HAP-1 (cell line): ENCODE results near the gene SIRT7.
"Not testable (repeated sequence)": the region's sequence is repeated elsewhere in the genome, so short reads cannot be mapped to it uniquely, and the experiment has no call there.

Experiments
- DNase-seq, 2 experiments: peaks; one replicate each; pipeline ENCODE4 v3.0.0-alpha.2; 2016 to 2020; ENCODE audit warnings: low spot score in 2 of 2
- H3K27me3 ChIP-seq: fragments of 250-450 bp; sonication (Bioruptor Pico); 2 replicates; pipeline ENCODE4 v1.5.1; 2020; ENCODE audit warnings: low read depth, mild to moderate bottlenecking, moderate library complexity
- H3K36me3 ChIP-seq: fragments of 250-450 bp; sonication (Bioruptor Pico); replicated peaks from 2 replicates; pipeline ENCODE4 v1.5.1; 2020; ENCODE audit warnings: mild to moderate bottlenecking
- H3K4me1 ChIP-seq: fragments of 250-450 bp; sonication (Bioruptor Pico); 2 replicates; pipeline ENCODE4 v1.5.1; 2020; ENCODE audit warnings: mild to moderate bottlenecking
- H3K4me3 ChIP-seq: fragments of 250-450 bp; sonication (Bioruptor Pico); 2 replicates; pipeline ENCODE4 v1.5.1; 2020; ENCODE audit warnings: mild to moderate bottlenecking, moderate library complexity
- H3K9me3 ChIP-seq: fragments of 250-450 bp; sonication (Bioruptor Pico); 2 replicates; pipeline ENCODE4 v1.5.1; 2020; ENCODE audit warnings: mild to moderate bottlenecking, moderate library complexity
- in situ Hi-C: fragments of 300-500 bp; cut with MboI; formaldehyde crosslinking; loops from 3 replicates; pipeline ENCODE4 v1.14.3; 2020; ENCODE audit warnings: low sequenced_read_pairs, inconsistent platforms, mixed read lengths

Gene SIRT7

GRCh38 chr17:81923302-81924260 lies 5.6 kb upstream of the SIRT7 start:
- in situ Hi-C loops: no loop called here
- Histone ChIP-seq H3K4me1 (peaks cover 11% of the 10 kb centered on the region; the same call in 1 of the 2 replicates), H3K27me3 (no peaks in the 10 kb centered on the region), H3K4me3 (peak overlapping the region; percentile 12), H3K36me3 (peaks cover 18% of the 10 kb centered on the region), H3K9me3 (no peaks in the 10 kb centered on the region)
- DNase-seq: peak in 1 of 2 experiments; percentile 59

GRCh38 chr17:81922566-81923301 lies 4.8 kb upstream of the SIRT7 start:
- H3K4me3 ChIP-seq: no peak overlapping the region
- peaks cover 11% of the 10 kb centered on the region; the same call in 1 of the 2 replicates for H3K4me1 ChIP-seq
- H3K9me3 ChIP-seq: no peaks in the 10 kb centered on the region
- in situ Hi-C loops: no loop called here
- peaks cover 18% of the 10 kb centered on the region for H3K36me3 ChIP-seq
- DNase-seq: no peak
- H3K27me3 ChIP-seq: no peaks in the 10 kb centered on the region

GRCh38 chr17:81921996-81922565 lies 4.1 kb upstream of the SIRT7 start:
- H3K4me3 ChIP-seq: no peak overlapping the region

GRCh38 chr17:81921537-81921862 lies 3.5 kb upstream of the SIRT7 start:
- no peaks in the 10 kb centered on the region for H3K27me3 ChIP-seq
- H3K4me3 ChIP-seq: no peak overlapping the region
- no peak for DNase-seq
- in situ Hi-C loops: no loop called here
- H3K4me1 ChIP-seq: peaks cover 18% of the 10 kb centered on the region
- H3K9me3 ChIP-seq: no peaks in the 10 kb centered on the region
- peaks cover 23% of the 10 kb centered on the region for H3K36me3 ChIP-seq

More at GRCh38 chr17:81921996-81922565, 4.1 kb upstream of the SIRT7 start:
- in situ Hi-C loops: no loop called here
- no peak for DNase-seq
- H3K9me3 ChIP-seq: no peaks in the 10 kb centered on the region
- peaks cover 13% of the 10 kb centered on the region for H3K4me1 ChIP-seq
- no peaks in the 10 kb centered on the region for H3K27me3 ChIP-seq
- H3K36me3 ChIP-seq: peaks cover 20% of the 10 kb centered on the region

GRCh38 chr17:81920612-81921536 lies 2.9 kb upstream of the SIRT7 start:
- in situ Hi-C loops: no loop called here
- H3K4me1 ChIP-seq: peaks cover 15% of the 10 kb centered on the region
- H3K36me3 ChIP-seq: peaks cover 27% of the 10 kb centered on the region
- DNase-seq: no peak
- no peaks in the 10 kb centered on the region for H3K27me3 ChIP-seq
- no peak overlapping the region for H3K4me3 ChIP-seq
- H3K9me3 ChIP-seq: no peaks in the 10 kb centered on the region

GRCh38 chr17:81918832-81919545 lies 1.0 kb upstream of the SIRT7 start:
- in situ Hi-C loops: no loop called here
- H3K27me3 ChIP-seq: no peaks in the 10 kb centered on the region
- DNase-seq: no peak
- H3K9me3 ChIP-seq: no peaks in the 10 kb centered on the region
- peaks cover 14% of the 10 kb centered on the region for H3K4me1 ChIP-seq
- peaks cover 46% of the 10 kb centered on the region for H3K36me3 ChIP-seq
- H3K4me3 ChIP-seq: no peak overlapping the region

- peaks cover 52% of the 10 kb centered on the region for H3K36me3 ChIP-seq
- in situ Hi-C loops, H3K4me1 ChIP-seq, DNase-seq, H3K9me3 ChIP-seq, H3K27me3 ChIP-seq: not testable (repeated sequence)
- H3K4me3 ChIP-seq: peak overlapping the region; percentile 54
Measured at GRCh38 chr17:81918333-81918669, 325 bp upstream of the SIRT7 start.

- Histone ChIP-seq H3K4me3 (peak overlapping the region; percentile 54), H3K9me3 (no peaks in the 10 kb centered on the region), H3K36me3 (peaks cover 51% of the 10 kb centered on the region), H3K27me3 (no peaks in the 10 kb centered on the region), H3K4me1 (peaks cover 7% of the 10 kb centered on the region)
- no peak for DNase-seq
- in situ Hi-C loops: no loop called here
Measured at GRCh38 chr17:81916234-81917001, 1.6 kb downstream of the SIRT7 start.

- no peaks in the 10 kb centered on the region for H3K27me3 ChIP-seq
- no peaks in the 10 kb centered on the region for H3K9me3 ChIP-seq
- no peak overlapping the region for H3K4me3 ChIP-seq
- H3K36me3 ChIP-seq: peaks cover 47% of the 10 kb centered on the region
- no peak for DNase-seq
- in situ Hi-C loops: no loop called here
- H3K4me1 ChIP-seq: peaks cover 7% of the 10 kb centered on the region
Measured at GRCh38 chr17:81915331-81915730, 2.6 kb downstream of the SIRT7 start.

GRCh38 chr17:81914103-81914850 lies 3.7 kb downstream of the SIRT7 start:
- no peak for DNase-seq
- peaks cover 47% of the 10 kb centered on the region for H3K36me3 ChIP-seq
- in situ Hi-C loops: no loop called here
- H3K4me1 ChIP-seq: peaks cover 7% of the 10 kb centered on the region
- no peaks in the 10 kb centered on the region for H3K9me3 ChIP-seq
- no peak overlapping the region for H3K4me3 ChIP-seq
- no peaks in the 10 kb centered on the region for H3K27me3 ChIP-seq

GRCh38 chr17:81913394-81914102 lies 4.4 kb downstream of the SIRT7 start:
- Histone ChIP-seq H3K4me1 (peaks cover 7% of the 10 kb centered on the region), H3K27me3 (no peaks in the 10 kb centered on the region), H3K4me3 (no peak overlapping the region), H3K9me3 (no peaks in the 10 kb centered on the region), H3K36me3 (peaks cover 49% of the 10 kb centered on the region)
- DNase-seq: no peak
- in situ Hi-C loops: no loop called here
